IPS DF 19.7 (cell line): Measurements from ENCODE around the gene KRTAP4-6.
"Not testable (repeated sequence)": the region's sequence is repeated elsewhere in the genome, so short reads cannot be mapped to it uniquely, and the experiment has no call there.

ENCODE experiments used
- DNase-seq: peaks from one replicate; pipeline ENCODE4 v3.0.0-alpha.2; 2013; ENCODE audit warnings: low read depth, low spot score

Gene KRTAP4-6

GRCh38 chr17:41140360-41141131 lies at the start of gene KRTAP4-6:
KRTAP4-6 (minus strand) TSS chr17:41140544; CDS start chr17:41140487, 57 bp downstream.
- DNase-seq: no peak

- DNase-seq: not testable (repeated sequence)
These were observed 49.5 kb upstream of the KRTAP4-6 start, which contains the start of gene KRTAP9-1 for GRCh38 chr17:41189837-41190318. KRTAP9-1 (plus strand) TSS chr17:41189887; CDS start chr17:41189887, 0 bp downstream.

- no peak for DNase-seq
These were observed 46.5 kb upstream of the KRTAP4-6 start for GRCh38 chr17:41186872-41187271.

GRCh38 chr17:41185001-41185400 lies 44.7 kb upstream of the KRTAP4-6 start:
- DNase-seq: no peak

GRCh38 chr17:41184480-41184961 lies 44.2 kb upstream of the KRTAP4-6 start, which contains the start of gene KRTAP4-1:
KRTAP4-1 (minus strand) TSS chr17:41184911; CDS start chr17:41184854, 57 bp downstream.
- DNase-seq: no peak

- no peak for DNase-seq
These were observed 38.7 kb upstream of the KRTAP4-6 start for GRCh38 chr17:41178843-41179616.

- no peak for DNase-seq
These were observed 38.0 kb upstream of the KRTAP4-6 start for GRCh38 chr17:41178341-41178740.

- no peak for DNase-seq
These were observed 37.5 kb upstream of the KRTAP4-6 start, which contains the start of gene KRTAP4-2 for GRCh38 chr17:41177727-41178271. KRTAP4-2 (minus strand) TSS chr17:41178221; CDS start chr17:41178164, 57 bp downstream.

- no peak for DNase-seq
These were observed 36.5 kb upstream of the KRTAP4-6 start for GRCh38 chr17:41176744-41177387.

GRCh38 chr17:41171886-41172285 lies 31.5 kb upstream of the KRTAP4-6 start:
- no peak for DNase-seq

GRCh38 chr17:41168121-41168520 lies 27.8 kb upstream of the KRTAP4-6 start, which contains the start of gene KRTAP4-3:
KRTAP4-3 (minus strand) TSS chr17:41168221; CDS start chr17:41168172, 49 bp downstream.
- DNase-seq: no peak

- no peak for DNase-seq
These were observed 27.2 kb upstream of the KRTAP4-6 start for GRCh38 chr17:41167561-41167960.

- no peak for DNase-seq
These were observed 23.5 kb upstream of the KRTAP4-6 start for GRCh38 chr17:41163828-41164227.

- no peak for DNase-seq
These were observed 20.3 kb upstream of the KRTAP4-6 start, which contains the start of gene KRTAP4-4 for GRCh38 chr17:41160648-41161047. KRTAP4-4 (minus strand) TSS chr17:41160748; CDS start chr17:41160691, 57 bp downstream.

- not testable (repeated sequence) for DNase-seq
These were observed 19.8 kb upstream of the KRTAP4-6 start for GRCh38 chr17:41160190-41160589.

GRCh38 chr17:41153856-41154255 lies 13.5 kb upstream of the KRTAP4-6 start:
- no peak for DNase-seq

GRCh38 chr17:41151525-41151924 lies 11.2 kb upstream of the KRTAP4-6 start:
- DNase-seq: no peak

GRCh38 chr17:41150026-41150425 lies 9.7 kb upstream of the KRTAP4-6 start:
- no peak for DNase-seq

GRCh38 chr17:41149652-41149985 lies 9.3 kb upstream of the KRTAP4-6 start, which contains the start of gene KRTAP4-5:
KRTAP4-5 (minus strand) TSS chr17:41149825; CDS start chr17:41149767, 58 bp downstream.
- no peak for DNase-seq

GRCh38 chr17:41148971-41149651 lies 8.8 kb upstream of the KRTAP4-6 start:
- not testable (repeated sequence) for DNase-seq
